Kidney epithelial cell (primary cell): ENCODE data around the gene NPR1. TPM values are rescaled to one million over a fixed set of nuclear protein-coding genes. Genes with fewer than 3 reads are reported as not detected.

Experiments
- DNase-seq: peaks from one replicate; pipeline ENCODE4 v3.0.0-alpha.2; 2010; ENCODE audit warnings: low read depth
- H3K27me3 ChIP-seq: 2 replicates; pipeline ENCODE4 v1.6.0; 2011; ENCODE audit warnings: low read length; ENCODE audit not compliant: control insufficient read depth, insufficient read depth
- H3K36me3 ChIP-seq: 2 replicates; pipeline ENCODE4 v1.5.1; 2011; ENCODE audit warnings: low read length; ENCODE audit not compliant: control insufficient read depth, insufficient read depth
- H3K4me3 ChIP-seq: 2 replicates; pipeline ENCODE4 v1.5.1; 2011; ENCODE audit warnings: low read depth, mild to moderate bottlenecking, control low read depth, low read length
- CTCF ChIP-seq: IDR thresholded peaks from 2 replicates; pipeline ENCODE4 v1.5.1; 2011; ENCODE audit warnings: mild to moderate bottlenecking, moderate library complexity, low read length, control low read depth, inconsistent platforms; ENCODE audit not compliant: insufficient read depth, poor library complexity, severe bottlenecking
- total RNA-seq: library from RNA; depleted of rRNA; stranded (reverse); fragments of >200 nt; gene quantifications from 2 replicates; pipeline ENCODE4 v1.2.3, GENCODE V29; 2015

NPR1 gene
- total RNA-seq, 1 donor from 2014 or later, result 2.0 TPM

GRCh38 chr1:153677718-153678518, 570 bp upstream of the NPR1 start:
- Histone ChIP-seq H3K36me3 (no peaks in the 10 kb centered on the region), H3K4me3 (peak overlapping the region; percentile 52), H3K27me3 (peaks cover 32% of the 10 kb centered on the region)
- DNase-seq, result no peak
- peak; percentile 88 for TF ChIP-seq CTCF

DNA sequence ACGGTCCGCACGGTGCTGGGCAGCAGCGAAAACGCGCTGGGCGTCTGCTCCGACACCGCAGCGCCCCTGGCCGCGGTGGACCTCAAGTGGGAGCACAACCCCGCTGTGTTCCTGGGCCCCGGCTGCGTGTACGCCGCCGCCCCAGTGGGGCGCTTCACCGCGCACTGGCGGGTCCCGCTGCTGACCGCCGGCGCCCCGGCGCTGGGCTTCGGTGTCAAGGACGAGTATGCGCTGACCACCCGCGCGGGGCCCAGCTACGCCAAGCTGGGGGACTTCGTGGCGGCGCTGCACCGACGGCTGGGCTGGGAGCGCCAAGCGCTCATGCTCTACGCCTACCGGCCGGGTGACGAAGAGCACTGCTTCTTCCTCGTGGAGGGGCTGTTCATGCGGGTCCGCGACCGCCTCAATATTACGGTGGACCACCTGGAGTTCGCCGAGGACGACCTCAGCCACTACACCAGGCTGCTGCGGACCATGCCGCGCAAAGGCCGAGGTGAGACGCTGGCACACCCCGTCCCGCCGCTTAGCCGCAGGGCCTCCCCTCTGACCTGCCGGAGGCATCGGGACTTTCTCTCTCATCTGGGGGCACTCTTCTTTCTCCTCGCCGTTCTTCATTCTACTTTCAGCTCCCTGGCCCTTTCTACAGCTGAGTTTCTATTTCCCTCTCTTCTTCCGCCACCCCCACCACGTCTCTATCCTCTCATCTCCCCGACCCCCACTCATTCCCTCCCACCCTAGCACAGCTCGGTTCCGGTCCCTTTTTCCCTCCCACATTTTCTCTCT, 1.0 kb downstream of the NPR1 start:
- Histone ChIP-seq H3K4me3 (peak overlapping the region; percentile 52), H3K36me3 (no peaks in the 10 kb centered on the region), H3K27me3 (peaks cover 32% of the 10 kb centered on the region)
- peak; percentile 13 for TF ChIP-seq CTCF
- no peak for DNase-seq

GRCh38 chr1:153680120-153680403, 1.6 kb downstream of the NPR1 start:
- no peak for TF ChIP-seq CTCF
- H3K27me3 ChIP-seq, result peaks cover 32% of the 10 kb centered on the region
- no peak for DNase-seq
- H3K4me3 ChIP-seq, result peak overlapping the region; percentile 52
- H3K36me3 ChIP-seq, result no peaks in the 10 kb centered on the region

DNA sequence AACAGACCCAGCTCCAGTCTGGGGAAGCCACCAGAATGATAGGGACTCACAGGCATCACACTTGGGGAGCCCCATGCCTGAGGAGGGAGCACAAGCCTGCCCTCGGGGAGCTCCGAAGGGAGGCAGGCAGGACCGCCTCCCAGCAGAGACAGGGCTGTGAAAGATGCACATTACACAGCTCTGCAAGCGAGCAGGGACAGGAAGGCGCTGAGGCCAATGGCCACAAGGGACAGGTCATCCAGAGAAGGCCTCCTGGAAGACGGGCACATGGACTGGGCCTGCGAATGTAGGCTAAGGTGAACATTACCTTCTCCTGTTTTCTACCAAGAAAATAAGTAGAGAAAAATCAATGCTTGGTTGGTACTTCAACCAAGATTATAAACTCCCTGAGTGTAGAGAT, 4.2 kb downstream of the NPR1 start:
- no peak for DNase-seq
- Histone ChIP-seq H3K27me3 (peaks cover 32% of the 10 kb centered on the region), H3K36me3 (no peaks in the 10 kb centered on the region), H3K4me3 (no peak overlapping the region)
- no peak for TF ChIP-seq CTCF

DNA sequence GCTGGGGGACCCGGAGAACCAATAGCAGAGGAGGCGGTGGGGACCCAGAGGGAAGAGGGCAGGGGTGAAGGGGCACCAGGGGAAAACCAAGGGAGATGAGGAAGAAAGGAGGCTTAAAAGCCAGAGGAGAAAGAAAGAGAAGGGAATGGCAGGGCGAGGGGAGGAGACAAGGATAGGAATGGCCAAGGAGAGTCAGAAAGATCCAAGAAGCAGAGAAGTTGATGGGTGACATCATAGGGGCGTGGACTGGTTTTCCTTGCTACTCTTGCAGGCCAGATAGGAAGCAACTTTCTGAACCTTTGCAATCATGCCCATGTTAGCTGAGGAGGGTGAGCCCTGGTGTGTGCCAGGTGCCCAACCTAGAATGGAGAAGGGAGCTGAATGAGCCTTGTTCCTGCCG, 5.4 kb downstream of the NPR1 start:
- no peak for TF ChIP-seq CTCF
- no peaks in the 10 kb centered on the region for H3K36me3 ChIP-seq
- no peak overlapping the region for H3K4me3 ChIP-seq
- H3K27me3 ChIP-seq, result peaks cover 21% of the 10 kb centered on the region
- DNase-seq, result no peak

GRCh38 chr1:153684892-153685291, 6.4 kb downstream of the NPR1 start:
- H3K27me3 ChIP-seq, result peaks cover 14% of the 10 kb centered on the region
- no peak for TF ChIP-seq CTCF
- no peak overlapping the region for H3K4me3 ChIP-seq
- H3K36me3 ChIP-seq, result no peaks in the 10 kb centered on the region
- no peak for DNase-seq
